ENCODE measurements around the gene BANF2.

- TF ChIP-seq, protein P1, sequence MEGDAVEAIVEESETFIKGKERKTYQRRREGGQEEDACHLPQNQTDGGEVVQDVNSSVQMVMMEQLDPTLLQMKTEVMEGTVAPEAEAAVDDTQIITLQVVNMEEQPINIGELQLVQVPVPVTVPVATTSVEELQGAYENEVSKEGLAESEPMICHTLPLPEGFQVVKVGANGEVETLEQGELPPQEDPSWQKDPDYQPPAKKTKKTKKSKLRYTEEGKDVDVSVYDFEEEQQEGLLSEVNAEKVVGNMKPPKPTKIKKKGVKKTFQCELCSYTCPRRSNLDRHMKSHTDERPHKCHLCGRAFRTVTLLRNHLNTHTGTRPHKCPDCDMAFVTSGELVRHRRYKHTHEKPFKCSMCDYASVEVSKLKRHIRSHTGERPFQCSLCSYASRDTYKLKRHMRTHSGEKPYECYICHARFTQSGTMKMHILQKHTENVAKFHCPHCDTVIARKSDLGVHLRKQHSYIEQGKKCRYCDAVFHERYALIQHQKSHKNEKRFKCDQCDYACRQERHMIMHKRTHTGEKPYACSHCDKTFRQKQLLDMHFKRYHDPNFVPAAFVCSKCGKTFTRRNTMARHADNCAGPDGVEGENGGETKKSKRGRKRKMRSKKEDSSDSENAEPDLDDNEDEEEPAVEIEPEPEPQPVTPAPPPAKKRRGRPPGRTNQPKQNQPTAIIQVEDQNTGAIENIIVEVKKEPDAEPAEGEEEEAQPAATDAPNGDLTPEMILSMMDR (IDR thresholded peaks at IDR 0.05), result no peak
- TF ChIP-seq POLR2A (IDR thresholded peaks at IDR 0.05), result no peak
These were observed 30.3 kb downstream of the BANF2 start for GRCh38 chr20:17730071-17730470.

Measured in prostate gland (tissue), 2 donors.